Measurements from ENCODE around the gene LBX2. TPM values are rescaled to one million over a fixed set of nuclear protein-coding genes. Genes with fewer than 3 reads are reported as not detected.

LBX2 gene
- total RNA-seq, 4 donors from 2014 or later, result 0.50 to 2.6 (median 1.9) TPM; not detected in 1

- TF ChIP-seq POLR2A (IDR thresholded peaks at IDR 0.05) (no peak), CTCF (IDR thresholded peaks at IDR 0.05) (no peak)
- Histone ChIP-seq H3K27me3 (no peaks in the 10 kb centered on the region), H3K36me3 (peaks cover 15 to 23% of the 10 kb centered on the region in 2 donors), H3K4me1 (peaks cover 10 to 18% of the 10 kb centered on the region in 2 donors), H3K27ac (no peak overlapping the region), H3K9me3 (no peaks in the 10 kb centered on the region), H3K4me3 (replicated peaks in 1 of 3) (no peak overlapping the region)
- DNase-seq, result no peak
- 97% methylated on average over 11 of the region's 11 CpGs for WGBS, 2 donors
- intact Hi-C loops (cut with DNase I), result loop anchor here (10.0 kb wide), 1 partner anchor 58 kb away; no protein-coding TSS in a partner anchor
Measured at GRCh38 chr2:74526649-74527230, 27.3 kb upstream of the LBX2 start.

- H3K9me3 ChIP-seq, result no peaks in the 10 kb centered on the region
- H3K36me3 ChIP-seq, result peaks cover 15 to 23% of the 10 kb centered on the region in 2 donors
- H3K4me3 ChIP-seq (replicated peaks in 1 of 3), result no peak within 1 kb of the TSS
- WGBS, 2 donors, result 94 to 96% methylated on average over 11 of the region's 11 CpGs
- TF ChIP-seq CTCF (IDR thresholded peaks at IDR 0.05) (no peak), POLR2A (IDR thresholded peaks at IDR 0.05) (no peak)
- intact Hi-C loops (cut with DNase I), result loop anchor here (10.0 kb wide), 1 partner anchor 59 kb away; no protein-coding TSS in a partner anchor
- H3K4me1 ChIP-seq, result peaks cover 10 to 16% of the 10 kb centered on the region in 2 donors
- no peak within 1 kb of the TSS for H3K27ac ChIP-seq
- no peak for DNase-seq
- no peaks in the 10 kb centered on the region for H3K27me3 ChIP-seq
Measured at GRCh38 chr2:74525717-74526648, 26.6 kb upstream of the LBX2 start, which contains the start of gene DQX1. TSS of gene DQX1 (minus strand) at chr2:74526231. CDS start at chr2:74525729, 502 bp downstream.

GRCh38 chr2:74524955-74525716 is 25.7 kb upstream of the LBX2 start:
- 95 to 96% methylated on average over 10 of the region's 10 CpGs for WGBS, 2 donors
- intact Hi-C loops (cut with DNase I), result loop anchor here (10.0 kb wide), 1 partner anchor 60 kb away; no protein-coding TSS in a partner anchor
- DNase-seq, result no peak

GRCh38 chr2:74524005-74524404 is 24.6 kb upstream of the LBX2 start:
- peaks cover 15 to 23% of the 10 kb centered on the region in 2 donors for H3K36me3 ChIP-seq
- no peaks in the 10 kb centered on the region for H3K9me3 ChIP-seq
- no peak overlapping the region for H3K27ac ChIP-seq
- no peak overlapping the region for H3K4me3 ChIP-seq (replicated peaks in 1 of 3)
- TF ChIP-seq POLR2A (IDR thresholded peaks at IDR 0.05) (no peak), CTCF (IDR thresholded peaks at IDR 0.05) (no peak)
- intact Hi-C loops (cut with DNase I), result loop anchor here (10.0 kb wide), 1 partner anchor 61 kb away; no protein-coding TSS in a partner anchor
- H3K27me3 ChIP-seq, result no peaks in the 10 kb centered on the region
- no peak for DNase-seq
- H3K4me1 ChIP-seq, result peaks cover 10% of the 10 kb centered on the region in 2 donors
- whole genome bisulfite sequencing, 2 donors, result 78 to 95% methylated on average over 4 to 9 of the region's 9 CpGs

More at GRCh38 chr2:74524955-74525716, 25.7 kb upstream of the LBX2 start:
- Histone ChIP-seq H3K36me3 (peaks cover 15 to 23% of the 10 kb centered on the region in 2 donors), H3K27me3 (no peaks in the 10 kb centered on the region), H3K9me3 (no peaks in the 10 kb centered on the region), H3K27ac (no peak overlapping the region), H3K4me1 (peaks cover 10 to 11% of the 10 kb centered on the region in 2 donors), H3K4me3 (replicated peaks in 1 of 3) (no peak overlapping the region)
- TF ChIP-seq CTCF (IDR thresholded peaks at IDR 0.05) (no peak), POLR2A (IDR thresholded peaks at IDR 0.05) (no peak)

Data from thyroid gland (tissue), 4 donors.